T-cell (primary cell): Measurements from ENCODE around the gene STX4. TPM values are rescaled to one million over a fixed set of nuclear protein-coding genes. Genes with fewer than 3 reads are reported as not detected.

ENCODE experiments used
- ATAC-seq, 4 experiments: fragments of 200-7000 bp in 3 of 4; fragments of 150-1000 bp in 1 of 4; cut with Tn5 transposase; replicated peaks in 1 of 4; 1 replicate in 3 of 4; 2 replicates in 1 of 4; pipeline ENCODE4 v1.10.0; 2021; ENCODE audit warnings: moderate library complexity in 3 of 4, mild to moderate bottlenecking in 2 of 4, moderate number of reproducible peaks in 1 of 4
- CTCF ChIA-PET, 2 donors: fragments of 300-600 bp; sonication (Branson Sonifier 250); formaldehyde crosslinking; loops; one replicate each; lab custom pipeline; 2022; ENCODE audit warnings: antibody characterized with exemption in 2 of 2; lab: Charles Lee
- POLR2A ChIA-PET, 2 donors: fragments of 300-600 bp; sonication (Branson Sonifier 250); formaldehyde crosslinking; loops; one replicate each; lab custom pipeline; 2022; ENCODE audit warnings: antibody characterized with exemption in 2 of 2; lab: Charles Lee
- DNase-seq, 35 experiments: peaks; one replicate each; pipeline versions ENCODE4 v3.0.0 to v3.0.0-alpha.2; 2013 to 2023
- H3K27ac ChIP-seq: one replicate; pipeline ENCODE4 v1.5.1; 2013; ENCODE audit warnings: low read length
- H3K27me3 ChIP-seq, 2 experiments: replicated peaks in 1 of 2; 1 replicate in 1 of 2; 2 replicates in 1 of 2; pipeline versions ENCODE4 v1.6.1 to v1.7.0; 2013; ENCODE audit warnings: low read length in 1 of 2, mixed read lengths in 1 of 2; ENCODE audit not compliant: control insufficient read depth in 2 of 2, insufficient read depth in 2 of 2; ENCODE audit errors: extremely low read depth in 1 of 2
- H3K36me3 ChIP-seq, 2 donors: 1 replicate in 1 of 2; 2 replicates in 1 of 2; pipeline versions ENCODE4 v1.6.1 to v1.7.0; 2013; ENCODE audit warnings: low read length in 1 of 2; ENCODE audit not compliant: control insufficient read depth in 2 of 2, insufficient read depth in 1 of 2; ENCODE audit errors: extremely low read depth in 1 of 2
- H3K4me1 ChIP-seq, 2 experiments: 1 replicate in 1 of 2; 2 replicates in 1 of 2; pipeline versions ENCODE4 v1.6.1 to v1.7.0; 2013; ENCODE audit warnings: low read length in 2 of 2, mixed read lengths in 1 of 2; ENCODE audit not compliant: insufficient read depth in 2 of 2, control insufficient read depth in 1 of 2; ENCODE audit errors: extremely low read depth in 1 of 2
- H3K4me3 ChIP-seq, 2 donors: 1 replicate in 1 of 2; 2 replicates in 1 of 2; pipeline versions ENCODE4 v1.5.1 to v1.7.0; 2013; ENCODE audit warnings: mild to moderate bottlenecking in 2 of 2, low read length in 1 of 2, moderate library complexity in 1 of 2; ENCODE audit not compliant: control insufficient read depth in 1 of 2; ENCODE audit errors: extremely low read depth in 1 of 2
- H3K9me3 ChIP-seq: 2 replicates; pipeline ENCODE4 v1.7.0; 2013
- H3K27ac Mint-ChIP-seq, 2 donors: one replicate each; pipeline ENCODE4 v1.8.0; 2020 to 2021; ENCODE audit warnings: mild to moderate bottlenecking in 2 of 2, mixed read lengths in 2 of 2
- H3K27me3 Mint-ChIP-seq, 2 donors: one replicate each; pipeline ENCODE4 v1.8.0; 2021 to 2022; ENCODE audit warnings: mixed read lengths in 2 of 2
- H3K36me3 Mint-ChIP-seq: one replicate; pipeline ENCODE4 v1.8.0; 2021; ENCODE audit warnings: mixed read lengths
- H3K4me1 Mint-ChIP-seq, 3 donors: one replicate each; pipeline ENCODE4 v1.8.0; 2020 to 2022; ENCODE audit warnings: mixed read lengths in 3 of 3, mild to moderate bottlenecking in 1 of 3
- H3K4me3 Mint-ChIP-seq, 3 donors: one replicate each; pipeline ENCODE4 v1.8.0; 2020 to 2022; ENCODE audit warnings: mild to moderate bottlenecking in 3 of 3, mixed read lengths in 3 of 3, moderate library complexity in 3 of 3
- H3K9me3 Mint-ChIP-seq, 3 donors: one replicate each; pipeline ENCODE4 v1.8.0; 2020 to 2022; ENCODE audit warnings: mixed read lengths in 3 of 3
- WGBS: methylation state at CpG from one replicate; pipeline ENCODE4 v1.1.5; 2013; ENCODE audit warnings: missing lambda C conversion rate; ENCODE audit not compliant: insufficient coverage; 5-methylcytosine and 5-hydroxymethylcytosine counted together
- total RNA-seq, 35 experiments: library from RNA in 6 of 35; stranded (reverse) in 6 of 35; fragments of 120-200 nt in 1 of 35; gene quantifications; one replicate each; pipeline versions ENCODE4 v1.2.1 to v1.2.4 and lab custom pipeline; 2013 to 2026

Gene STX4
- total RNA-seq, 5 donors from 2014 or later (not counting 1 experiment from before 2014, with no cell fraction given) = 73.9 to 110 (median 94.6) TPM

DNA sequence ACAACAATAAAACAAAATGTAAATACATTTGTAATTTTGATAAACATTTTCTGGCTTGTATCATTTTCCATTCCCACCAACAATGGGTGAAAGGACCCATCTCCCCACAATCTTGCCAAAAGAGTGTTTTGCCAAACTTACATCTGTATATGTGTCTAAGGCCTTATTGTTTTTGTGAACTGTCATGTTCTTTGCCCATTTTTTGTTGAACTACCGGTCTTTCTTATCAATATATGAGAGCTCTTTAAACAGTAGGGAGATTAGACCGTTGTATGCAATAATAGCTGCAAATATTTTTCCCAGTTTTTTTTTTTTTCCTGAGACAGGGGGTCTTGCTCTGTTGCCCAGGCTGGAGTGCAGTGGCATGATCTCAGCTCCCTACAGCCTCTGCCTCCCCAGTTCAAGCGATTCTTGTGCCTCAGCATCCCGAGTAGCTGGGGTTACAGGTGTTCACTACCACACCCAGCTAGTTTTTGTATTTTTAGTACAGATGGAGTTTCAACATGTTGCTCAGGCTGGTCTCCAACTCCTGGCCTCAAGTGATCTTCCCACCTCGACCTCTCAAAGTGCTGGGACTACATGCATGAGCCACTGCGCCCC, 9.6 kb upstream of the STX4 start:
- Histone ChIP-seq H3K27ac (no peak overlapping the region), H3K36me3 (no peaks in the 10 kb centered on the region), H3K27me3 (no peaks in the 10 kb centered on the region), H3K9me3 (no peaks in the 10 kb centered on the region), H3K4me1 (no peaks in the 10 kb centered on the region), H3K4me3 (no peak overlapping the region)
- ATAC-seq (no peak), DNase-seq (no peak)
- WGBS = 80% methylated on average over 1 of the region's 6 CpGs
- Mint-ChIP-seq H3K4me1 (no peaks in the 10 kb centered on the region), H3K36me3 (no peaks in the 10 kb centered on the region), H3K9me3 (no peaks in the 10 kb centered on the region), H3K27me3 (no peaks in the 10 kb centered on the region), H3K4me3 (no peak overlapping the region), H3K27ac (no peak overlapping the region)
- CTCF ChIA-PET = interaction anchor here in 1 of 2 donors (0.7 to 0.9 kb wide), 2 partner anchors 19 to 44 kb away, joined by 3 read pairs; no protein-coding TSS in a partner anchor
- POLR2A ChIA-PET = interaction anchor here in 1 of 2 donors (0.7 kb wide), 1 partner anchor 144 kb away, joined by 3 read pairs; no protein-coding TSS in a partner anchor

DNA sequence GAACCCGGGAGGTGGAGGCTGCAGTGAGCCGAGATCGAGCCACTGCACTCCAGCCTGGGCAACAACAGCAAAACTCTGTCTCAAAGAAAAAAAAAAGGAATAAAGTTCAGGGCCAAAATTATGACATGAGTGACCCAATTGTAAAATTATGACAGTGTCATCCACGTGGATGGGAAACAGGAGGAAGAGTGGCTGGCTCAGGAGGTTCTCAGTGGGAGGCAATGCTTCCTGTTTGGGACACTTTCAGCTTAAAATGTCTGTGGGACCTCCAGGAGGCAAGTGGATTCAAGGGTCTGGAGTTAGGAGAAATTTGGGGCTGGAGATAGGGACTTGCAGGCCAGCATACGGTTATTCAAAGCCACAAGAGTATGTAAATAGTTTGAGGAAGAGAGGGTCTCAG, 8.0 kb upstream of the STX4 start:
- DNase-seq (no peak), ATAC-seq (no peak)

DNA sequence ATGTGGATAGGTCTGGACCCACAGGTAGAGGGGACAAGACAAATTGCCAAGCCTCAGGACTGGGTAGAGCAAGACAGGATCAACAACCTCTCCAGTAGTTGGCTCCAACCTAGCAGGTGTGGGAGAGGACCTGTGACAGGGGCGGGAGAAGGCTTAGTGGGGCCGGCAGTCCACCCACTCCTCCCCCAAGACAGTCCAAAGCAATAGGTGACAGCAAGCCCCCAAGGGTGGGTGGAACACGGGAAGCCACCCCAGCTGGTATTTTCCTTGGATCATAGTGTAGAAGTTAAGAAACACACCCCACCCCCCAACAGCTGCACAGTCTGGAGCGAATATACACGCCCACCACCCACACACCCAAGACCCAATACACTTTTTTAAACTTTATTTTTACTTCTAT, 4.1 kb upstream of the STX4 start:
- no peak overlapping the region for H3K27ac ChIP-seq
- no peak for DNase-seq
- H3K9me3 Mint-ChIP-seq = no peaks in the 10 kb centered on the region
- H3K27me3 Mint-ChIP-seq = no peaks in the 10 kb centered on the region
- ChIA-PET CTCF (no interaction called here), POLR2A (interaction anchor here in 1 of 2 donors (0.6 kb wide), 1 partner anchor 35 kb away, joined by 3 read pairs; no protein-coding TSS in a partner anchor)
- H3K4me1 Mint-ChIP-seq = peaks cover 13 to 15% (median 14%) of the 10 kb centered on the region in 3 donors
- no CpG with 5 or more reads among the region's 5 CpGs for WGBS
- H3K4me1 ChIP-seq = peaks cover 0 to 15% of the 10 kb centered on the region in 2 experiments
- no peak overlapping the region for H3K4me3 Mint-ChIP-seq
- H3K36me3 ChIP-seq = no peaks in the 10 kb centered on the region
- peaks cover 2% of the 10 kb centered on the region for H3K36me3 Mint-ChIP-seq
- H3K4me3 ChIP-seq = no peak overlapping the region
- H3K9me3 ChIP-seq = no peaks in the 10 kb centered on the region
- no peak overlapping the region for H3K27ac Mint-ChIP-seq
- ATAC-seq = no peak
- H3K27me3 ChIP-seq = no peaks in the 10 kb centered on the region

More for the DNA sequence above, 8.0 kb upstream of the STX4 start:
- ChIA-PET CTCF (no interaction called here), POLR2A (interaction anchor here in 1 of 2 donors (0.7 kb wide), 1 partner anchor 23 kb away, joined by 3 read pairs; no protein-coding TSS in a partner anchor)
- H3K27ac Mint-ChIP-seq = no peak overlapping the region
- WGBS = 88% methylated on average over 5 of the region's 5 CpGs
- no peak overlapping the region for H3K4me3 Mint-ChIP-seq
- H3K9me3 ChIP-seq = no peaks in the 10 kb centered on the region
- no peaks in the 10 kb centered on the region for H3K27me3 Mint-ChIP-seq
- no peaks in the 10 kb centered on the region for H3K9me3 Mint-ChIP-seq
- no peaks in the 10 kb centered on the region for H3K4me1 ChIP-seq
- H3K27me3 ChIP-seq = no peaks in the 10 kb centered on the region
- H3K36me3 Mint-ChIP-seq = no peaks in the 10 kb centered on the region
- H3K27ac ChIP-seq = no peak overlapping the region
- no peak overlapping the region for H3K4me3 ChIP-seq
- H3K4me1 Mint-ChIP-seq = no peaks in the 10 kb centered on the region
- no peaks in the 10 kb centered on the region for H3K36me3 ChIP-seq

DNA sequence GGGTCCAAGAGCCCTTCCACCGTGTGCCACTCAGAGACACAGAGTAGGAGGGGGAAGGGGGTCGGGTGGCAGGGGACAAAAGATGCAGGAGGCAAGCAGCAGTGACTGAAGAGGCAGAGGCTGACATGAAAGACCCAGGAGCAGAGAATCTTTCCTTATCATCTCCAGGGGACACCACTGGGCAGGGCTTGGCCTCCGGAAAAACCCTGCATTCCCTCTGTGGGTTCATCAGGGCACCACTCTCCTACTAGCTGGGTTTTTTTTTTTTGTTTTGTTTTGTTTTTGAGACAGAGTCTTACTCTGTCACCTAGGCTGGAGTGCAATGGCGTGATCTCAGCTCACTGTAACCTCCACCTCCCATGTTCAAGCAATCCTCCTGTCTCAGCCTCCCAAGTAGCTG, 2.1 kb upstream of the STX4 start:
- H3K4me3 Mint-ChIP-seq = peak overlapping the region in 2 of 3 donors; percentile 18 to 97
- peaks cover 18 to 24% (median 24%) of the 10 kb centered on the region in 3 donors for H3K4me1 Mint-ChIP-seq
- CTCF ChIA-PET = no interaction called here

DNA sequence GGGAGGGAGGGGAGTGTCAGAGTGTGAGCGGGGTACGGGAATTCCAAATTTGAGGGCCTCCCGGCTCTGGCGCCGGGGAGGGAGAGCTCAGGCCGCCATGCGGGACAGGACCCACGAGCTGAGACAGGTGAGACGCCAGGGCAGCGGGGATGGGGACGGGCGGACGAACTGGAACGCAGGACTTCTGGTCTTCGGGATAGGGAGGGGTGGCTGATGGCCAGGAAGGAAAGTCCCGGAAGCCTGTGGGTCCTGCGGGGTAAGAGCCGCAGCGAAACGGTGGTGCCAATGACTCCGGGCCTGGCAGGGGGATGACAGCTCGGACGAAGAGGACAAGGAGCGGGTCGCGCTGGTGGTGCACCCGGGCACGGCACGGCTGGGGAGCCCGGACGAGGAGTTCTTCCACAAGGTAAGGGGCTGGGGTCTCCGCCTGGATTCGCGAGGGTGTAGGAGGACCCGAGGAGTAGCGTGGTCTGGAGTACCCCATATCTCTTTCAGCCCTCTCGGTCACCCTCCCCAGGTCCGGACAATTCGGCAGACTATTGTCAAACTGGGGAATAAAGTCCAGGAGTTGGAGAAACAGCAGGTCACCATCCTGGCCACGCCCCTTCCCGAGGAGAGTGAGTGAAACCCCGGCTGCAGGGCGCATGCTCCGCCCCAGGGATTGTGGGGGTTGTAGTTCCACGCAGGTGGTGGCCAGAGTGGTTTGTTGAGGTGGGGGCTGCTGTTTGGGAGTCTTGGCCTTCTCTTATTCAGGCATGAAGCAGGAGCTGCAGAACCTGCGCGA, 543 bp downstream of the STX4 start:
- H3K9me3 ChIP-seq = no peaks in the 10 kb centered on the region

More for the DNA sequence above, 2.1 kb upstream of the STX4 start:
- DNase-seq (no peak), ATAC-seq (no peak)
- Mint-ChIP-seq H3K27me3 (no peaks in the 10 kb centered on the region), H3K9me3 (no peaks in the 10 kb centered on the region), H3K36me3 (peaks cover 9% of the 10 kb centered on the region), H3K27ac (peak overlapping the region; percentile 11 to 27)
- Histone ChIP-seq H3K4me3 (no peak overlapping the region), H3K4me1 (peaks cover 0 to 23% of the 10 kb centered on the region in 2 experiments), H3K9me3 (no peaks in the 10 kb centered on the region), H3K27me3 (no peaks in the 10 kb centered on the region), H3K27ac (no peak overlapping the region), H3K36me3 (peaks cover 3 to 15% of the 10 kb centered on the region in 2 donors)
- POLR2A ChIA-PET = no interaction called here
- 80% methylated on average over 1 of the region's 4 CpGs for WGBS

DNA sequence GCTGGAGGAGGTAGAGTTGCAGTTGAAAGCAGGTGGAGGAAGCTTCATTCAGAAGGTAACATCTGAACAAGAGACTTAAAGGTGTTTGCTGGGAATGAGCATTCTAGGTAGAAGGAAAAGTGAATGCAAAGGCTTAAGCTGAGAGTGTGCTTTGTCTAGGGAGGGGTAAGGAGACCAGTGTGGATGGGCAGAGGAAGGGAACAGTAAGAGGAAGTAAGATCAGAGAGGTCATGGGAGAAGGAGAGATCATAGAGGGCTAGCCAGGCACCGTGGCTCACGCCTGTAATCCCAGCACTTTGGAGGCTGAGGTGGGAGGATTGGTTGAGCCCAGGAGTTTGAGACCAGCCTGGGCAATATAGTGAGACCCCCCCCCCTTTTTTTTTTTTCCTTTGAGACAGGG, 3.3 kb downstream of the STX4 start:
- no peak for ATAC-seq
- POLR2A ChIA-PET = interaction anchor here in 1 of 2 donors (0.5 kb wide), 1 partner anchor 289 kb away, joined by 3 read pairs; the partner anchor contains the start of gene PHKG2
- Mint-ChIP-seq H3K9me3 (no peaks in the 10 kb centered on the region), H3K36me3 (peaks cover 30% of the 10 kb centered on the region), H3K27ac (no peak overlapping the region), H3K27me3 (no peaks in the 10 kb centered on the region), H3K4me3 (no peak overlapping the region), H3K4me1 (peaks cover 22 to 29% (median 25%) of the 10 kb centered on the region in 3 donors)
- H3K27me3 ChIP-seq = no peaks in the 10 kb centered on the region
- H3K27ac ChIP-seq = no peak overlapping the region
- peaks cover 0 to 23% of the 10 kb centered on the region in 2 experiments for H3K4me1 ChIP-seq
- no peak overlapping the region for H3K4me3 ChIP-seq
- CTCF ChIA-PET = no interaction called here
- H3K9me3 ChIP-seq = no peaks in the 10 kb centered on the region
- WGBS = no CpG with 5 or more reads among the region's 2 CpGs
- no peak for DNase-seq
- H3K36me3 ChIP-seq = peaks cover 10 to 53% of the 10 kb centered on the region in 2 donors

More for the DNA sequence above, 543 bp downstream of the STX4 start:
- DNase-seq (peak; percentile 69 to 92 (median 82)), ATAC-seq (peak; percentile 44 to 60 (median 56))
- WGBS = 1% methylated on average over 39 of the region's 47 CpGs
- CTCF ChIA-PET = interaction anchor here in 1 of 2 donors (0.8 to 1.8 kb wide), 3 partner anchors 40 to 426 kb away, joined by 3 to 4 read pairs (median 4); partner anchors contain the start of genes ARMC5, ZNF646 and ZNF668
- peak overlapping the region; percentile 98 for H3K27ac ChIP-seq
- H3K4me1 ChIP-seq = peaks cover 0 to 23% of the 10 kb centered on the region in 2 experiments
- Mint-ChIP-seq H3K9me3 (no peaks in the 10 kb centered on the region), H3K27me3 (no peaks in the 10 kb centered on the region), H3K4me1 (peaks cover 23 to 29% (median 26%) of the 10 kb centered on the region in 3 donors), H3K27ac (peak overlapping the region; percentile 88 to 94), H3K4me3 (peak overlapping the region; percentile 85 to 97 (median 94)), H3K36me3 (peaks cover 22% of the 10 kb centered on the region)
- peak overlapping the region; percentile 74 to 78 for H3K4me3 ChIP-seq
- no peaks in the 10 kb centered on the region for H3K27me3 ChIP-seq
- POLR2A ChIA-PET = no interaction called here
- peaks cover 10 to 32% of the 10 kb centered on the region in 2 donors for H3K36me3 ChIP-seq
